Upper lobe of right lung (tissue), 1 donor: ENCODE data around the gene CFLAR. TPM values are rescaled to one million over a fixed set of nuclear protein-coding genes. Genes with fewer than 3 reads are reported as not detected.

Source experiments
- ATAC-seq: fragments of 200-7000 bp; cut with Tn5 transposase; one replicate; pipeline ENCODE4 v1.9.1; 2020; ENCODE audit warnings: mild to moderate bottlenecking, moderate library complexity
- DNase-seq: peaks from one replicate; pipeline ENCODE4 v3.0.0-alpha.2; 2020
- H3K27ac ChIP-seq: fragments of 200-600 bp; one replicate; pipeline ENCODE4 v1.8.0; 2022
- H3K27me3 ChIP-seq: fragments of 200-600 bp; one replicate; pipeline ENCODE4 v1.8.0; 2022; ENCODE audit warnings: mild to moderate bottlenecking
- H3K36me3 ChIP-seq: fragments of 200-600 bp; one replicate; pipeline ENCODE4 v1.8.0; 2022
- H3K4me1 ChIP-seq: fragments of 200-600 bp; one replicate; pipeline ENCODE4 v1.8.0; 2022
- H3K4me3 ChIP-seq: fragments of 200-600 bp; one replicate; pipeline ENCODE4 v1.8.0; 2022; ENCODE audit warnings: mild to moderate bottlenecking
- H3K9me3 ChIP-seq: fragments of 200-600 bp; one replicate; pipeline ENCODE4 v1.8.0; 2022
- CTCF ChIP-seq: fragments of 200-600 bp; IDR thresholded peaks from one replicate; pipeline ENCODE4 v1.8.0; 2022; ENCODE audit warnings: antibody characterized with exemption
- intact Hi-C: fragments of 100-400 bp; cut with DNase I; formaldehyde crosslinking; loops from one replicate; pipeline ENCODE4 v1.11.0; 2022
- total RNA-seq: library from RNA; stranded (reverse); fragmentation: NEBNext Ultra II Directional; extraction: Animal tissue kit (Norgen Biotek cat#: 25700); gene quantifications from one replicate; pipeline ENCODE4 v1.2.1, GENCODE V29; 2021
- donor health status: DM: no; HTN: yes; CAD: no; lungs with severe emphysema.

The CFLAR gene
- total RNA-seq, 1 donor from 2014 or later = 316 TPM

GRCh38 chr2:201128933-201129505, 13.1 kb downstream of the CFLAR start:
- peak; percentile 65 for ATAC-seq
- H3K4me3 ChIP-seq = peak overlapping the region; percentile 12

GRCh38 chr2:201130524-201131186, 14.7 kb downstream of the CFLAR start:
- intact Hi-C loops = no loop called here
- ATAC-seq (peak; percentile 39), DNase-seq (no peak)
- H3K27me3 ChIP-seq = no peaks in the 10 kb centered on the region
- peak overlapping the region; percentile 100 for H3K27ac ChIP-seq
- H3K9me3 ChIP-seq = no peaks in the 10 kb centered on the region
- H3K4me1 ChIP-seq = peaks cover 100% of the 10 kb centered on the region
- H3K4me3 ChIP-seq = peak overlapping the region; percentile 12
- H3K36me3 ChIP-seq = peaks cover 39% of the 10 kb centered on the region
- no peak for TF ChIP-seq CTCF

More at GRCh38 chr2:201128933-201129505, 13.1 kb downstream of the CFLAR start:
- H3K27me3 ChIP-seq = no peaks in the 10 kb centered on the region
- peak overlapping the region; percentile 100 for H3K27ac ChIP-seq
- H3K36me3 ChIP-seq = peaks cover 22% of the 10 kb centered on the region
- TF ChIP-seq CTCF = no peak
- no peaks in the 10 kb centered on the region for H3K9me3 ChIP-seq
- DNase-seq = no peak
- intact Hi-C loops = no loop called here
- H3K4me1 ChIP-seq = peaks cover 100% of the 10 kb centered on the region

- Histone ChIP-seq H3K27me3 (no peaks in the 10 kb centered on the region), H3K27ac (peak overlapping the region; percentile 100), H3K36me3 (peaks cover 57% of the 10 kb centered on the region), H3K9me3 (no peaks in the 10 kb centered on the region), H3K4me3 (peak overlapping the region; percentile 20), H3K4me1 (peaks cover 85% of the 10 kb centered on the region)
- TF ChIP-seq CTCF = no peak
- no peak for DNase-seq
- peak; percentile 54 for ATAC-seq
- intact Hi-C loops = no loop called here
Observed at GRCh38 chr2:201132518-201132917, 16.6 kb downstream of the CFLAR start.

GRCh38 chr2:201135386-201135785, 19.4 kb downstream of the CFLAR start:
- ATAC-seq (no peak), DNase-seq (no peak)
- H3K4me1 ChIP-seq = peaks cover 69% of the 10 kb centered on the region
- intact Hi-C loops = no loop called here
- peak overlapping the region; percentile 55 for H3K27ac ChIP-seq
- peaks cover 82% of the 10 kb centered on the region for H3K36me3 ChIP-seq
- H3K4me3 ChIP-seq = no peak overlapping the region
- H3K9me3 ChIP-seq = no peaks in the 10 kb centered on the region
- H3K27me3 ChIP-seq = no peaks in the 10 kb centered on the region
- no peak for TF ChIP-seq CTCF

- TF ChIP-seq CTCF = no peak
- Histone ChIP-seq H3K27ac (peak overlapping the region; percentile 14), H3K4me3 (no peak overlapping the region), H3K27me3 (no peaks in the 10 kb centered on the region), H3K4me1 (peaks cover 57% of the 10 kb centered on the region), H3K9me3 (no peaks in the 10 kb centered on the region), H3K36me3 (peaks cover 94% of the 10 kb centered on the region)
- intact Hi-C loops = no loop called here
- DNase-seq (no peak), ATAC-seq (no peak)
Observed at GRCh38 chr2:201136889-201137321, 20.9 kb downstream of the CFLAR start.
